ENCODE measurements around the gene KCNG3.
"Not testable (repeated sequence)": the region's sequence is repeated elsewhere in the genome, so short reads cannot be mapped to it uniquely, and the experiment has no call there.

KCNG3 gene

DNA sequence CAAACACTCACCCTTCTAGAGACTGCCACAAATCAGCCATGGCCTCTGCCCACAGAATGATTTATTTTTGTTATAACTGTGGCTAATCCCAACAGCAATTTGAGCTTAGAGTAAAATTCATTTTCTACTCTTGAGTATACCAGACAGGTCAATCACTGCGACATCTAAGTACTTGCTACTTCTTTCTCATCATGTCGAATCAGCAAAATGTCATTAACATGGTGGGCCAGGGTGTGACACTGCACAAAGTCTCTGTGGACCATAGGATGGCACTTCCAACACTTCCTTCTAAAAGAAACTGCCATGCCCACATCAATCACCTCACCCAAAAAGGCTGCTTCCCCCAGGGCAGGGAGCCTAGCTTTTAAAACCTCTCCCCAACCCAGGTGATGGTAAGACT is 64.4 kb downstream of the KCNG3 start:
- DNase-seq (ENCODE audit: low spot score): no peak

GRCh38 chr2:42425697-42426096 is 68.1 kb downstream of the KCNG3 start:
- no peak for DNase-seq (ENCODE audit: low spot score)

GRCh38 chr2:42424033-42424432 is 69.7 kb downstream of the KCNG3 start:
- no peak for DNase-seq (ENCODE audit: low spot score)

DNA sequence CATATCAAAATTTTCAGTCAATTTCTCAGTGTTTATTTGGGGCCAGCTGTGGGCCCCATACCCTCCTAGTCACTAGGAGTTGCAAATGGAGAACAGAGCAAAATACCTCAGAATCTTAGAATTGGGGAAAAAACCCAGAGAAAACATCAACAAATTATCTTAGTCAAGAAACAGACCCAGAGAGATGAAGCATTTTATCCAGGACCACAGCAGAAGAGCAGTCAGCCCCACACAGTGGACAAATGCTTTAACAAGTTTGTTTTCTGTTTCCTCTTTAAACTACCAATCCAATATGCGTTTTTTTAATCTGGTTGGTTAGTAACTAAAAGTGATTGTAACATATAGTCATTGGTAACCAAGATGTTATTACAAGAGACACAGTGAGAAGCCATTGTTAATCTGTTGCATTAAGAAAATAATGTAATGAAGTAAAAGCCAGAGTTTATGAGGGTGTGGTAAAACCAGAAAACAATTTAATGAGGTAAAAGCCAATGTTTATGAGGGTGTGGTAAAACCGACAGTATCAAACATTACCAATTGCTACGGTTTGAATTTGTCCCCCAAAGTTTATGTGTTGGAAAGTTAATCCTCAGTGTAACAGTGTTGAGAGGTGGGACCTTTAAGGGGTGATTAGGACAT is 72.1 kb downstream of the KCNG3 start:
- no peak for DNase-seq (ENCODE audit: low spot score)

DNA sequence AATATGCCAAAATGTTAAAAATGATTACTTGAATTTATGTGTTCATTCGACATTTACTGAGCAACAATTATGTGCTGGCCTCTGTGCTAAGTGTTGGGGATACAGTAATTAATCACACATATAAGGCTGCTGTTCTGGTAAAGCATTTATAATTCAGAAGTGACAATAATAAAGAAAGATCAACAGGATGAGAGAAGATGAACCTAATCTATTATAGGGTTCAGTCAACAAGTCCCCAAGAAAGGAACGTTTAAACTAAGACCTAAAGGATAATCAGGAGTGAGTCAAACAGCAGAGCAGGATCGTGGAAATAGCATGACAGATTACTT is 72.7 kb downstream of the KCNG3 start:
- DNase-seq (ENCODE audit: low spot score): no peak

- DNase-seq (ENCODE audit: low spot score): no peak
These were observed 79.1 kb downstream of the KCNG3 start for GRCh38 chr2:42414648-42415047.

DNA sequence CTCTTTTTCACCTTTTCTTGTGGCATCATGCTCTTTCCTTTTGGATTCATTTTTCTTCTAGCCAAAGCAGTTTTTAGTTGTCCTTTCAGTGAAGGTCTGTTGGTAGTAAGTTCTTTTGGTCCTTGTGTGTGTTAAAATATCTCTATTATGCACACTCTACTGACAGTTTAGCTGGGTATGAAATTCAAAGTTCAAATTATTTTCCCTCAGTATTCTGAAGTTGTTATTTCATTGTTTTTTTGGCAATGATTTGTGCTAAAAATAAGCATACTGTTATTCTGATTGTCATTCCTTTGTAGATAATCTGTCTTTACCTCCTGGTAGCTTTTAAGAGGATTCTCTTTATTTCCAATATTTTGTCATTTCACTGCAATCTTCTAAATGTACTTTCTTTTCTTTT is 79.6 kb downstream of the KCNG3 start:
- no peak for DNase-seq (ENCODE audit: low spot score)

DNA sequence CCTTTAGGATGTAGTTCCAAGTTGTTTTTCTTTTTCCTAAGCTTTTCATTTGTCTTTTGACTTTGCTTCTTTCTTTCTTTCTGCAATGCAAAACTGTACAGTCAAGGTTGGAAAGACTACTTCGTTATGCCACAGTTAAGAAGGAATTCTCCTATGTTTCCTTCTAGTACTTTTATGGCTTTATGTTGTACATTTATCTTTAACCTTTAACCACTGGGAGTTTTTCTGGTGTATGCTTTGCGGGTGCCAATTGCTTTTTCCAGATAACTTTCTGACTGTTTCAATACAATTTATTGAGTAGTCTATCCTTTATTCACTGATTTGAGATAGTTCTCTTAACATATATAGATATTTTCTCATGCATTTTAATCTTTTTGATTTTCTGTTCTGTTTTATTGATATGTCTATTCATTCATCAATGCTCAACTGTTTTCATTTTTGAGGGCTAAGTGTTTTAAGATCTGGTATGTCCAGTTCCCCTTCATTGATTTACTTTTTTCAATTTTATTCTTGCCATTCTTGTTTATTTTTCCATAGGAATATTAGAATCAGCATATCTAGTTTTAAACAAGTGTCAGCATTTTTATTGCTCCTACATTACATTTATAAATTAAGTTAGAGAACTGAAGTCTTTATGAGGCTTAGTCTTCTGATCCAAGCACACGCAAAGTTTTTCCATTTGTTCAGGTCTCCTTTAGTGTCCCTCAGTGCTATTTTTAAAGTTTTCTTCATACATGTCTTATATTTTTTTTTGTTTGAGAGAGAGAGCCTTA is 82.9 kb downstream of the KCNG3 start:
- DNase-seq (ENCODE audit: low spot score): no peak

DNA sequence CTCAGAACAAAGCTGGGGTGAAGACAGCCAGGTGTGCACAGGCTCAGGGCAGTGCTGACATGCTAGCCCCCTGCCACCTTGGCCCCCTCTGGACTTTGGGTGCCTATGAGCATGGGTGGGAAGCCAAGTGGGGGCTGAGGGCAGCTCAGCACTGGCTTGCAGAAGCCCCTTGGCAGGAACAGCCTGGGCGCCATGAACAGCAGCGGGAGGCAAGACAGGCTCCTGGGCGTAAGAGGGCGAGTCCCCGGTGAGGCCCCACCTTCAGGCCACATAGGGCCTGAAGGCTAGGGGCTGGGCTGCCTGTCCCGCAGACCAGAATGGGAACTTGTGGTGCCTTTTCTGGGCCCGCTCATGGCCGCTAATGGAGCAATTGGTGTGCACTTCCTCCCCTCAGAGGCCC is 85.8 kb downstream of the KCNG3 start:
- DNase-seq (ENCODE audit: low spot score): no peak

DNA sequence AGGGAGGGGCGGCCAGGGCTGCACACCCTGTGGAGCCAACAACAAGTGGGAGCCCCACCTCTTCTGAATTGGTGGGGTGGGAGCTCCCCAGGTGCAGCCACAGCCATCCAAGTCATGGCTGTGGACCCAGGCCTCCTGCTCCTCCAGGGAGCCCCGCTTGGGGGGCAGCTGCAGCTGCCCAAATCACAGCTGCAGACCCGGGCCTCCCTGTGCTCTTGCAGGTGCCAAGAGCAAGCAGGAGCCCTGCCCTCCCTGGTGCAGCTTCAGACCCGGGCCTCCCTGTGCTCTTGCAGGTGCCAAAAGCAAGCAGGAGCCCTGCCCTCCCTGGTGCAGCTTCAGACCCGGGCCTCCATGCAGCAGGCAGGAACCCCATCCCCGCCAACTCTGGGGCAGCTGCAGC is 86.3 kb downstream of the KCNG3 start:
- no peak for DNase-seq (ENCODE audit: low spot score)

- no peak for DNase-seq (ENCODE audit: low spot score)
These were observed 89.1 kb downstream of the KCNG3 start for GRCh38 chr2:42404676-42405075.

DNA sequence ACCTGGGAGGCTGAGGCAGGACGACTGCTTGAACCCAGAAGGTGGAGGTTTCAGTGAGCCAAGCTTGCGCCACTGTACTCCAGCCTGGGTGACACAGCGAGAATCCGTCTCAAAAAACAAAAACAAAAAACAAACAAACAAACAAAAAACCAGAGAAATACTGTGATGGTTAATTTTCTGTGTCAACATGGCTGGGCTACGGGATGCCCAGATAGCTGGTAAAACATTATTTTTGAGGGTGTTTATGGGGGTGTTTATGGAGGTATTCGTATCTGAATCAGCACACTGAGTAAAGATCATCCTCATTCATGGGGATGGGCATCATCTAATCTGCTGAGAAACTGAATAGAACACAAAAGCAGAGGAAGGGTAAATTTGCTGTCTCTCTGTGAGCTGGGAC is 92.0 kb downstream of the KCNG3 start:
- no peak for DNase-seq (ENCODE audit: low spot score)

GRCh38 chr2:42398052-42398451 is 95.7 kb downstream of the KCNG3 start:
- DNase-seq (ENCODE audit: low spot score): not testable (repeated sequence)

DNA sequence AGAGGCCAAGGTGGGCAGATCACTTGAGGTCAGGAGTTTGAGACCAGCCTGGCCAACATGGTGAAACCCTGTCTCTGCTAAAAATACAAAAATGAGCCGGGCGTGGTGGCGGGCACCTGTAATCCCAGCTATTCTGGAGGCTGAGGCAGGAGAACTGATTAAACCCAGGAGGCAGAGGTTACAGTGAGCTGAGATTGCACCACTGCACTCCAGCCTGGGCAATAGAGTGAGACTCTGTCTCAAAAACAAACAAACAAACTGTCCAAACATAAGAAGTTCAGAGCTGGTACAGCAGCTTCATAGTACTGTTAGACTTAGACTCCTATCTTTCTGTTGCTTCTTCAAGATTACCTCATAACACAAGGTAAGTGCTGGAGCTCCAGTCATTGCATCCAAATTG is 100.5 kb downstream of the KCNG3 start:
- not testable (repeated sequence) for DNase-seq (ENCODE audit: low spot score)

- no peak for DNase-seq (ENCODE audit: low spot score)
These were observed 101.6 kb downstream of the KCNG3 start for GRCh38 chr2:42392191-42392590.

All from kidney capillary endothelial cell (primary cell).